ENCODE data around the gene SLC4A4. TPM values are rescaled to one million over a fixed set of nuclear protein-coding genes. Genes with fewer than 3 reads are reported as not detected.
A peak's percentile ranks its signal among the peaks of the same experiment; 100 is the strongest.

Gene SLC4A4
- total and polyA plus RNA-seq, 12 donors = 1.3 to 34.5 (median 25.1) TPM

DNA sequence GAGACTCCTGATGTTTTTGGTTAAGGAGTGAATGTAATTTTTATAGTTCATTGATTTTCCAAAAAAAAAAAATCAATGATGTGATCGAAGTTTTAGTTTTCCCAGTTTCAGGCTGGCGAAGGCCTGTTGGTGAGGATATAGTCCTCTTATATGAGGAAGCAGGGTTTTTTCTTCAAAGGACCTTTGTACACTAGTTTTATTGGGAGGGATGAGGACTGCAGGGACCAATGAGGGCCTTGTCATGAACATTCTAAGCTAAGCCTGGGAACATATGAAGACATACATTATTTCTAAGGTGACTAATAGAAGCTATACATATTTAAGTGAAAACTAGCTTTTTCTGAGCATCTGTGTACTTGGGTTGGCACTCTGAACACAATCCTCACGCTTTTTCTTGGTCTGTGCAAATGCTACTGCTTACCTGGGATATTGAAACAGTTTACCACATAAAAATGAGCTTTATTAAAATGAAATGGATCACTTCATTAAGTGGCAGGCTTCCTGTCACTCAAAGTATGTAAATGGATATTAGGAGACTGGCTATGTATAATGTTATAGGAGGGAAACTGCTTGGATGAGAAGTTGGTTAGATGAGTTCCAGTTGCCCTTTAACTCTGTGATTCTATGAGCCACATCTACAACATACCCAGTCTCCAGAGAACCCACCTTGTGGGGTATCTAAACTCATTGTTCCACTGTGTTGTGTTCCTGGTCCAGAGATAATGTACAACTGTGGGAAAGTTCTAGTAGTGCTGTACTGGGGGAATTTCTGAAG is 43.5 kb downstream of the SLC4A4 start:
- TF ChIP-seq, protein P1, sequence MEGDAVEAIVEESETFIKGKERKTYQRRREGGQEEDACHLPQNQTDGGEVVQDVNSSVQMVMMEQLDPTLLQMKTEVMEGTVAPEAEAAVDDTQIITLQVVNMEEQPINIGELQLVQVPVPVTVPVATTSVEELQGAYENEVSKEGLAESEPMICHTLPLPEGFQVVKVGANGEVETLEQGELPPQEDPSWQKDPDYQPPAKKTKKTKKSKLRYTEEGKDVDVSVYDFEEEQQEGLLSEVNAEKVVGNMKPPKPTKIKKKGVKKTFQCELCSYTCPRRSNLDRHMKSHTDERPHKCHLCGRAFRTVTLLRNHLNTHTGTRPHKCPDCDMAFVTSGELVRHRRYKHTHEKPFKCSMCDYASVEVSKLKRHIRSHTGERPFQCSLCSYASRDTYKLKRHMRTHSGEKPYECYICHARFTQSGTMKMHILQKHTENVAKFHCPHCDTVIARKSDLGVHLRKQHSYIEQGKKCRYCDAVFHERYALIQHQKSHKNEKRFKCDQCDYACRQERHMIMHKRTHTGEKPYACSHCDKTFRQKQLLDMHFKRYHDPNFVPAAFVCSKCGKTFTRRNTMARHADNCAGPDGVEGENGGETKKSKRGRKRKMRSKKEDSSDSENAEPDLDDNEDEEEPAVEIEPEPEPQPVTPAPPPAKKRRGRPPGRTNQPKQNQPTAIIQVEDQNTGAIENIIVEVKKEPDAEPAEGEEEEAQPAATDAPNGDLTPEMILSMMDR (IDR thresholded peaks at IDR 0.05) = no peak
- no peak overlapping the region for H3K27ac ChIP-seq
- no peaks in the 10 kb centered on the region for H3K36me3 ChIP-seq
- intact Hi-C loops (cut with DNase I) = no loop called here
- peaks cover 0 to 9% (median 0%) of the 10 kb centered on the region in 9 donors for H3K4me1 ChIP-seq
- H3K4me3 ChIP-seq = no peak overlapping the region
- DNase-seq = no peak
- no peaks in the 10 kb centered on the region for H3K27me3 ChIP-seq
- ATAC-seq = no peak
- WGBS, 2 donors = 90 to 92% methylated on average over 3 of the region's 3 CpGs
- peaks cover 0 to 7% (median 0%) of the 10 kb centered on the region in 11 donors for H3K9me3 ChIP-seq

DNA sequence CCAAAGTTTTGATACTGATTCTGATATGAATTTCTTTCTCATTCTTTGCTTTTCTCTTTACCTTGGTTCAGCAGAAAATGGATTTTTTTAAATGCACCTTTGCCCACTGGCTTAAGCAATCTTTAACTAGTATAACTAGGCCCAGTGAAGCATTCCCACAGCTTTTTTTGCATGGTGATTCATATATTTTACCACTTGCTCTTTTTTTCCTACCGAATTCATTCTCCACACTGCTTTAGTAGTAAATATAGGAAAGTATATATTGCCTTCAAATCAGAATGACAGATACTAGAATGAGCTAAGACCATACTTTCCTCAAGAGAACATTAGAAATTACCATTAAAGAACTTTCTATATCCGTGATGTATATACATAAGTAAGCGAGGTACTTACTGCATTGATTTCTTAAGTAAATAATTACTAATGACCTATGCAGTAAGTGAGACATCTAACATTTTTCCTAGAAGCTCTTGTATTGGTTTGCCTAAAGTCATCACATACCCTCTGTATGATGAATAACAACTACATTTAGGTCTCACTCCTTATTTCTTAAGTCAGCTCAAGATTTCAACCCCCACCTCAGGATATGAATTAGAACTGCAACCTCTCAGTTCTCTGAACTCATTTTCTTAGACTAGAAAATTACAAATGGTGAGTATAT is 44.2 kb downstream of the SLC4A4 start:
- DNase-seq = no peak
- Histone ChIP-seq H3K9me3 (no peaks in the 10 kb centered on the region), H3K36me3 (no peaks in the 10 kb centered on the region), H3K27ac (no peak overlapping the region), H3K27me3 (no peaks in the 10 kb centered on the region), H3K4me1 (peaks cover 0 to 9% (median 0%) of the 10 kb centered on the region in 9 donors), H3K4me3 (no peak overlapping the region)
- 91 to 92% methylated on average over 3 of the region's 3 CpGs for WGBS, 2 donors
- intact Hi-C loops (cut with DNase I) = no loop called here
- no peak for ATAC-seq
- TF ChIP-seq, protein P1 (IDR thresholded peaks at IDR 0.05) = no peak

DNA sequence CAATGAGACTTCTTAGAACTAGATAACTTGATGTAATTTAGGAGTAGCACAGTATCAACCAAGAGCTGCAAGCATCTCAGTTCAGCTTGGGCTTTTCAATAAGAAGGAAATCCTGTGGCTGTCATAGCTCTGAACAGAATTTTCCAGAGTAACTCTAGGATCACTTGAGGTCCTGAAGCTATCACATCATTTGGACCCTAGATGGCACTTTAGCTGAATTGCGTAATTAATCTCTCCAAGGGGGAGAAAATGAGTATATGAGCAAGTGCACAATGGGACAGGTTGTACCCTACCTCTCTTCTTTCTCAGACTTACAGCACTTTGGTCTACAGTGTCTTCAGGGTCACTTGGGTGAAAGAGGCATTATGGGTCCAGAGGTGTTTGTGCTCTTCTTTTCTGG is 45.2 kb downstream of the SLC4A4 start:
- H3K9me3 ChIP-seq = no peaks in the 10 kb centered on the region
- H3K27me3 ChIP-seq = no peaks in the 10 kb centered on the region
- H3K27ac ChIP-seq = no peak overlapping the region
- peaks cover 0 to 6% (median 0%) of the 10 kb centered on the region in 9 donors for H3K4me1 ChIP-seq
- no peak for ATAC-seq
- WGBS, 2 donors = 95 to 100% methylated on average over 1 of the region's 1 CpG
- TF ChIP-seq, protein P1 (IDR thresholded peaks at IDR 0.05) = no peak
- H3K4me3 ChIP-seq = no peak overlapping the region
- no peak for DNase-seq
- no peaks in the 10 kb centered on the region for H3K36me3 ChIP-seq
- intact Hi-C loops (cut with DNase I) = no loop called here

DNA sequence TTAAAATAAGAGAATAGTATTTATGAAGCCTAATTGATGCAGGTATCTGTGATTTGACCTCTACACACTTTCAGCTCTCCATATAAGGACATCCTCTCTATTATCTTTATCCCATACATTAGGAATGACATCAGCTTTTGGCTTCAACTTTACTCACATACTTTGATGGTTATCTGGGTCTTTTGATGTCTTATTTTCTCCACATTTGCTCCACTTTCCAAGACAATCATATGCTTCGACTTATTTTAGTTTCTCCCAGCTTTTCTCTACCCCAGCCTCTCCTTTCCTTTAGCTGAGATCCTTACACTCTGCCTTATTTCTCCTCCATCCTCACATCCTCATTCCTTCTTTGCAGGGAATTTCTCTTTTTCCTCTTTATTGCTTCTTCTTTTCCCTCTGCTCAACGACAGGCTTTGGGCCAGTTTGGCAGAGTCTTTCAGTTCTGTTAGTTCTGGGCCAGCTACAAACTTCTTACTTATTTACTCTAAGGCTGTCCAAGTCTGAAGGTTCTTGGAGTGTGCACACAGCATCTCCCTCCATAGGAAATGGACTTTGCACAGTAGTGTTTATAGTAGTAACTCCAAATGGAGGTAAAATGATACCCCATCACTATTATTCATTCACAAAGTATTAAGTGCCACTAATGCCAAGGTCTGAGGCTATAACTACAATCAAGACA is 50.5 kb downstream of the SLC4A4 start:
- ATAC-seq (peak in 4 of 8 donors; percentile 35 to 57 (median 44)), DNase-seq (peak in 1 of 2 donors; percentile 4)
- TF ChIP-seq, protein P1 (IDR thresholded peaks at IDR 0.05) = no peak
- Histone ChIP-seq H3K4me1 (peaks cover 0 to 5% (median 0%) of the 10 kb centered on the region in 9 donors), H3K27me3 (no peaks in the 10 kb centered on the region), H3K9me3 (no peaks in the 10 kb centered on the region), H3K27ac (no peak overlapping the region), H3K36me3 (no peaks in the 10 kb centered on the region), H3K4me3 (no peak overlapping the region)
- intact Hi-C loops (cut with DNase I) = no loop called here
- WGBS, 2 donors = 34 to 49% methylated on average over 2 of the region's 2 CpGs

All from heart right ventricle (tissue), 16 donors.